Daoy (cell line): Measurements from ENCODE around the gene ZBTB9. TPM values are rescaled to one million over a fixed set of nuclear protein-coding genes. Genes with fewer than 3 reads are reported as not detected.
"Not testable (repeated sequence)": the region's sequence is repeated elsewhere in the genome, so short reads cannot be mapped to it uniquely, and the experiment has no call there.

ENCODE experiments used
- DNase-seq: peaks from one replicate; pipeline ENCODE4 v3.0.0-alpha.2; 2015; ENCODE audit warnings: low read depth
- total RNA-seq: library from RNA; depleted of rRNA; stranded (reverse); fragments of >200 nt; shearing (Covaris generic); gene quantifications from 2 replicates; pipeline ENCODE4 v1.2.3, GENCODE V29; 2014; rRNA removed

The ZBTB9 gene
- total RNA-seq, 1 experiment from 2014 or later, result 9.0 TPM

- DNase-seq, result no peak
Measured at GRCh38 chr6:33466075-33466735, 11.8 kb downstream of the ZBTB9 start.

GRCh38 chr6:33467091-33467490 lies 12.7 kb downstream of the ZBTB9 start:
- no peak for DNase-seq

- DNase-seq, result no peak
Measured at GRCh38 chr6:33469661-33470060, 15.3 kb downstream of the ZBTB9 start.

GRCh38 chr6:33477864-33478263 lies 23.5 kb downstream of the ZBTB9 start:
- DNase-seq, result no peak

- DNase-seq, result no peak
Measured at GRCh38 chr6:33481192-33481591, 26.8 kb downstream of the ZBTB9 start.

- not testable (repeated sequence) for DNase-seq
Measured at GRCh38 chr6:33482620-33483019, 28.2 kb downstream of the ZBTB9 start.

GRCh38 chr6:33483678-33484077 lies 29.3 kb downstream of the ZBTB9 start:
- DNase-seq, result no peak

- DNase-seq, result not testable (repeated sequence)
Measured at GRCh38 chr6:33484673-33485262, 30.4 kb downstream of the ZBTB9 start.

GRCh38 chr6:33485680-33486079 lies 31.3 kb downstream of the ZBTB9 start:
- DNase-seq, result not testable (repeated sequence)

- DNase-seq, result no peak
Measured at GRCh38 chr6:33488339-33488738, 34.0 kb downstream of the ZBTB9 start.

GRCh38 chr6:33490198-33490597 lies 35.8 kb downstream of the ZBTB9 start:
- no peak for DNase-seq

- no peak for DNase-seq
Measured at GRCh38 chr6:33490621-33491020, 36.2 kb downstream of the ZBTB9 start.

GRCh38 chr6:33492093-33492492 lies 37.7 kb downstream of the ZBTB9 start:
- DNase-seq, result no peak

- DNase-seq, result no peak
Measured at GRCh38 chr6:33497157-33497556, 42.8 kb downstream of the ZBTB9 start.

- DNase-seq, result no peak
Measured at GRCh38 chr6:33502486-33502885, 48.1 kb downstream of the ZBTB9 start.

GRCh38 chr6:33504486-33504885 lies 50.1 kb downstream of the ZBTB9 start:
- no peak for DNase-seq

- no peak for DNase-seq
Measured at GRCh38 chr6:33505548-33506370, 51.4 kb downstream of the ZBTB9 start.

Other genes with a start within 250 kb of the ZBTB9 start
- 3.3 and 8.2 TPM in 2 replicates for gene HSD17B8, start 249.9 kb upstream of the ZBTB9 start, total RNA-seq
- gene RING1, start 246.1 kb upstream of the ZBTB9 start, total RNA-seq, result 43.4 and 44.9 TPM in 2 replicates
- gene VPS52, start 182.7 kb upstream of the ZBTB9 start, total RNA-seq, result 33.4 and 37.4 TPM in 2 replicates
- gene RPS18, start 182.5 kb upstream of the ZBTB9 start, total RNA-seq, result 5,669 and 7,419 TPM in 2 replicates
- gene B3GALT4, start 177.5 kb upstream of the ZBTB9 start, total RNA-seq, result 0.40 and 1.9 TPM in 2 replicates
- gene WDR46, start 165.3 kb upstream of the ZBTB9 start, total RNA-seq, result 286 and 362 TPM in 2 replicates
- 126 and 182 TPM in 2 replicates for gene PFDN6, start 165.0 kb upstream of the ZBTB9 start, total RNA-seq
- gene RGL2, start 155.6 kb upstream of the ZBTB9 start, total RNA-seq, result 16.7 and 19.2 TPM in 2 replicates
- gene TAPBP, start 140.5 kb upstream of the ZBTB9 start, total RNA-seq, result 63.6 and 71.1 TPM in 2 replicates
- 4.9 and 11.2 TPM in 2 replicates for gene ZBTB22, start 136.8 kb upstream of the ZBTB9 start, total RNA-seq
- gene DAXX, start 131.6 kb upstream of the ZBTB9 start, total RNA-seq, result 77.0 and 83.4 TPM in 2 replicates
- 122 and 148 TPM in 2 replicates for gene KIFC1, start 62.8 kb upstream of the ZBTB9 start, total RNA-seq
- 14.3 and 18.5 TPM in 2 replicates for gene PHF1, start 43.6 kb upstream of the ZBTB9 start, total RNA-seq
- gene CUTA, start 36.5 kb upstream of the ZBTB9 start, total RNA-seq, result 208 and 223 TPM in 2 replicates
- gene SYNGAP1, start 34.5 kb upstream of the ZBTB9 start, total RNA-seq, result 1.1 and 3.7 TPM in 2 replicates
- gene BAK1, start 125.7 kb downstream of the ZBTB9 start, total RNA-seq, result 13.1 and 18.8 TPM in 2 replicates
- gene ITPR3, start 166.7 kb downstream of the ZBTB9 start, total RNA-seq, result 10.4 and 12.6 TPM in 2 replicates